ENCODE measurements around the gene TLX3.
"Not testable (repeated sequence)": the region's sequence is repeated elsewhere in the genome, so short reads cannot be mapped to it uniquely, and the experiment has no call there.

Gene TLX3

GRCh38 chr5:171308453-171309275, at the start of gene TLX3:
Gene TLX3, plus strand, starts transcription at chr5:171309248. Its CDS starts 118 bp downstream, at chr5:171309366.
- DNase-seq (ENCODE audit: low read depth): no peak

- no peak for DNase-seq (ENCODE audit: low read depth)
Measured at GRCh38 chr5:171261361-171261760, 47.7 kb upstream of the TLX3 start.

DNA sequence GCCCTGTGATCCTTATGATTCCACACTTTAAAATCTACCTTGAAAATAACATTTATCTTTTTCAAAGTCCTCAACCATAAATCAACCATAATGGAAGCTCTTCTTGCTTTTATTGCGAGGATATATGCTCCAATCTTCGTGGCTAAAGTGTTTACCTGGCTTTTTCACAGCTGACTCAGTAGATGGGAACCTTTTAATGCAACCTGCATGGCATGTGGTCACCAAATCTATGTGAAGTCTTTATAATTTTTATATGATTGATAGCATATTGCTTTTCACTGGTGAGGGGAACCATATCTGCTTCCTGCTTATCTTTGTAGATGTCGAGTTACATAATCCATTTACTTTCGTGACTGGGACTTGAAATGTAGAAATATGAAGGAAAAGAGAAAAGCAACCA, 47.1 kb upstream of the TLX3 start:
- DNase-seq (ENCODE audit: low read depth): no peak

DNA sequence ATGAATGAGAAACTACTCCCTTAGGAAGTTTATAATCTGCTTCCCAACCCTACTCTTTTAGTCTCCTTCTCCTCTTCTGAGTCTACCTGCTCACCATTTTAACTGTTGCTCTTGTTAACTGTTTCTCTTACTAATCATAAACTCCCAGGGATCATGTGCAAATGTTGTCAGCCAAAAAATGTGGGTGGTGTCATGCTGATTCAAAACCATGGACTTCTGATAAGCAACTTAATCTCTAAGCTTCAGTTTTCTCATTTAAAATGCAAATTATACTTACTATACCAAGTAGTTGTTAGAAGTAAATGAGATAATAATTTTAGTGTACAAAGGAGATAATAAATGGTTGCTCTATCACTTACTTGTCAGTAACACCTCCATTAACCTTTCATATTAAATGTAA, 45.9 kb upstream of the TLX3 start:
- no peak for DNase-seq (ENCODE audit: low read depth)

GRCh38 chr5:171264843-171265242, 44.2 kb upstream of the TLX3 start:
- no peak for DNase-seq (ENCODE audit: low read depth)

DNA sequence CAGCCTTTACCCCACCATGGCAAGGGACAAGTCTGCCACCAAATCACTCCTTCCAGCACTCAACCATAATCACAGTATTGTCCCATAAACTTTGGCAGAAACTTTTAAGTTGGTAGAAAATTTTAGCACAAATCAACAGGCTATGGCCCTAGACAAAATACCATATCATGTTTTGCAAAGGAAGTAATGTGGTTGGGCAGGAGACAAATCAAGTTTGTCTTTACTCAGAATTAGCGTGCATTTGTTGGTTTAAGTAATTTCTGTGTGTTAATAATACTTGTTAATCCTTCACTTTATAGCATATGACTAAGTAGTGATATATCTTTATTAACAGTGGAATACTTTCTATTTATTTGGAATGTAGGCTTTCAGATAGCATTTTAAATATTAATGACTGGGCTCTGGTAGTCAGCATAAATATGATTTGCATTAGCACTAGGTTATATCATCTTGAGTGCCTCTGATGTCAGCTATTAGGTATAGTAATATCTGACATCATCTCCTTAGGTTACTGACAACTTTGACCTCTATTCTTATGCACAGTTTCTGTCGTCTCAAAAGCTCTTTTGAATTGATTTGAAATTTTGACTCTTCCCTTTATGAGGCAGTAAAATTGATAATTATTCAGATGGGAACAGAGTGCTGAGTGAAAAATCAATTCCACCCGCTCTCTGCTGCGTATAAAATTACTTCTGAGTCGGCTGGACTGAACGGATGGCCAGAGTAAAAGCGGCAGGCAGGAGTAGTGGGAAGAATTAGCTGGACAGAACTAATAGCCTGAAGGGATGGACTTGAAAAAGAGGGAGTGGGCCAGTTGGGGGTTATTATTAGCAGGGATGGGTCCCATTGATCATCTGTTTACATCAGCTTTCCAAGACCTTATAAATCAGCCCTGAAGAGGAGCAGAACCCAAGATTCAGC, 40.1 kb upstream of the TLX3 start:
- DNase-seq (ENCODE audit: low read depth): no peak

DNA sequence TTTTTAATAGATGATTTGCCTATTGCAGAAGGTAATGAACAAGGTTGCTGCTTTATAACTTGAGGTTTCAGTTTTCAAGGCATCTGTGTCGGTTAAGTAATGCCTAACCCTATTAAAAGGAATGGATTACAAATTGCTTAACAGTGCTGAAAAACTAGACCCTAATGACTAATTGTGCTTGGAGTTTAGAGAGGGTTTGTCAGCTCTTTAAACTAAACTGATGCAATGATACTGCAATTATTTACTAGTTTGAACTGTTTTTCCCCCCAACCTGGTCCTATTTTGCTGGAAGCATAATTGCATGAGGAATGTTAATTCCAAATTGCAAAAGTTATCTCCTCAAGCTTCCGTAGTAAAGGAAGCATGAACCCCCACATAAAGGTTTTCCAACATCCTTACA, 39.3 kb upstream of the TLX3 start:
- peak; percentile 78 for DNase-seq (ENCODE audit: low read depth)

DNA sequence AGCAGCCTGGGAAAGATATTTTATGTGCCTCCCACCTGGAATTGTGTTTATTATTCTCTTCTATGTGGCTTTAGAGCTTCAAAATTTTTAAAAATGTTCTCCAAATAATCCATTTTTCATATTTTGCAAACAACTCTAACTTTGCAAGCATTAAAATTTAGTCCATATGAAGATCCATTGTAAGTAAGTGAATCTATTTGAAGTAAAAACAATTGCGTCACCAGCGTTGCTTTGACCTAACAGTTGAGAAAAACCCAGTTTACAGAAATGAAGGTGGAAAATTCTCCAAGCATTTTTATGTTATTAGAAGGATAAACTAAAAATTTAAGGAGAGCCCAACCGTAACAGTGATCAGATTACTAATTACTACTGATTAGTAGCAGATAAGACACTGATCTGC, 38.9 kb upstream of the TLX3 start:
- peak; percentile 48 for DNase-seq (ENCODE audit: low read depth)

- DNase-seq (ENCODE audit: low read depth): no peak
Measured at GRCh38 chr5:171271798-171272197, 37.2 kb upstream of the TLX3 start.

- peak; percentile 65 for DNase-seq (ENCODE audit: low read depth)
Measured at GRCh38 chr5:171272996-171273970, 35.8 kb upstream of the TLX3 start.

DNA sequence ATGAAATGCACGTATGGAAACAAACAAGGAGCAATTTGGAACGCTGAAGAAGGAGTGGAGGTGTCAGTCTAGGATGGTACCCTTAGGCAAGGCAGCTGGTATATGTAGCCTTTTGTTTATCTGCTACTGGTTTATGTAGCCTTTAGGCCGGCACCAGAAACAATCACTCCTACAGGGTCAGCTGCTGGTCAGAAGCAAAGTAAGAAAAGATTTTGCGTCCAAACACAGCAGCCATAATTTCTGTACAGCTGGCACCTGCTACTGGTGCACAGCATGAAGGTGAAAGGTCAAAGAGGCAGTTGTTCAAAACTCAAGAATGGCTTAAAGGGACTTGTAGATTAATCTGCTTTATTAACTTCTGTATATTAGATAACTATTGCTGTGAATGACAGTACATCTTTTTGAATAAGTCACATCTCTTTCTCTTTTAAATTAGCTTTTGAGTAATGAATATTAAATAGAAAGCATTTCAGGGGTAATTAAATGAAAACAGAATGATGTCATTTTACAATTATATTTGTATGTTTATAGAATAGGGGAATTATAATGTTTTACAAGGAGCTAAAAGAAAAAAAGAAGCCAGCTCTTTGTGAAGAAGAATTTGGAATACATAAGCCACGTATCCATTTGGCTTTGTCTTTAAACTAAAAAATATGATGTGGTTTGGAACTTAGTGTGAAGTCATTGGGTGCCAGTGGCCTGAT, 33.1 kb upstream of the TLX3 start:
- no peak for DNase-seq (ENCODE audit: low read depth)

- DNase-seq (ENCODE audit: low read depth): no peak
Measured at GRCh38 chr5:171283753-171284152, 25.3 kb upstream of the TLX3 start.

DNA sequence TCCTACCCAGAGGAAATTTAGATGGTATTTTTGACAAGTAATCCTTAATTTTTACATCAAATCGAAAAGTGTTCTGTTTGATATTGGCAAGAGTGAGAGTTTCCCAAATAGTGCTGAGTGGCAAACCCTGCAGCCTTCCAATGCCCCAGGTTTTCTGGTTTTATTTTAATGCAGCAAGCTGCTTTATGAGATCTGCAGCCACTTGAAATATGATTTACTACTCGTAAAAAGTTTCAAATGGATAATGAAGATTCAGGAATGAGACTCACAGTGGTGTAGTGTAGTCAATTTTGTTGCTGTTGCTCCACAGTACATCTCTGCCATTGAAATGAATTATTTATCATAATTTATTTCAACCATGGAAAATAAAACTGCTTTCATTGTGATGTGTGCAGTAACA, 23.6 kb upstream of the TLX3 start:
- DNase-seq (ENCODE audit: low read depth): no peak

GRCh38 chr5:171288066-171288465, 21.0 kb upstream of the TLX3 start:
- DNase-seq (ENCODE audit: low read depth): no peak

DNA sequence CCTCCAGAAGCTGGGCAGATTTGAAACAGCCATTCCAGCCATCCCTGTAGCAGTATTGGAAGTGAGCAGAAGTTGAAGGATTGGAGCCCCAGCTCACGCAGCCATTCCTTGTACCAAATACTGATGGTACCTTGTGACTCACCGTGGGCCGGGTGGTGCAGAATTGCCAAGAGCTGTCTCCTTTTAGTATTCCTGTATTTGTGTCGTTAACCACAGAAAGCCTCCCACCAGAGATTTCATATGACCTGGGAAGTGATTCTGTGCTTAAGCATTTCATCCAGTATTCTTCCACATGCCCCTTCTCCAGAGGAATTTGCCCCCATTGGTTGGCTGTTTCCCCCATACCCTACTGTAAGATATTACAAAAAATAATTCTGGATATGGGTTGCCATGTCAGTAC, 17.7 kb upstream of the TLX3 start:
- peak; percentile 41 for DNase-seq (ENCODE audit: low read depth)

DNA sequence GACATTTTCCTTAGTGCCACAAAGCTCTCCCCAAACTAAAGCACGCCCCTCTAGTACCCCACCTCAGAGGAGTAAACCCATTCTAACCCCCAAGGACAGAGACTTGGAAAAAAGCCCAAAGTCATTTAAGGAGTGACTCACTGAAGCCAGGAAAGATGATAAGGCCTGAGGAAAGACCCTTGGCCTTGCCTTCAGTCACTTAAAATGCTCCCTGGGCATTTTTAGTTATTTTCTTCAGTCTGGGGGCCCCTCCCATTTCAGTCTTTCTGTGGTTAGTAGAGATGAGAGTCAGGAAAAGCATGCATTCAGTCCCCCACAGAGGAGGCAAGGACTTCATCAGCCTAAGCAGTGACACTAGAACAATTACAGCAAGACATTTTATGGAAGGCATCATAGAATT, 13.7 kb upstream of the TLX3 start:
- peak; percentile 33 for DNase-seq (ENCODE audit: low read depth)

GRCh38 chr5:171295801-171296200, 13.2 kb upstream of the TLX3 start:
- DNase-seq (ENCODE audit: low read depth): no peak

DNA sequence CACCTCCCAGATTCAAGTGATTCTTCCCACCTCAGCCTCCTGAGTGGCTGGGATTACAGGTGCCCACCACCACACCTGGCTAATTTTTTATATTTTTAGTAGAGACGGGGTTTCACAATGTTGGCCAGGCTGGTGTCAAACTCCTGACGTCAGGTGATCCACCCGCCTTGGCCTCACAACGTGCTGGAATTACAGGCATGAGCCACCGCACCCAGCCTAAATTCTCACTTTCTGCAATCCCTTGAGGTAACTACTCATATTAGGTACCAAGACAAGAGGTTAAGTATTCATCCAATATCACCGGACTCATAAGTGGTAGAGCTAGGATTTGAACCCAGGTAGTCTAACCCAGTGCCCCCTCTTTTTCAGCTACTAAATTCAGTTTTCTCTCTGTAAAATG, 11.1 kb upstream of the TLX3 start:
- DNase-seq (ENCODE audit: low read depth): not testable (repeated sequence)

DNA sequence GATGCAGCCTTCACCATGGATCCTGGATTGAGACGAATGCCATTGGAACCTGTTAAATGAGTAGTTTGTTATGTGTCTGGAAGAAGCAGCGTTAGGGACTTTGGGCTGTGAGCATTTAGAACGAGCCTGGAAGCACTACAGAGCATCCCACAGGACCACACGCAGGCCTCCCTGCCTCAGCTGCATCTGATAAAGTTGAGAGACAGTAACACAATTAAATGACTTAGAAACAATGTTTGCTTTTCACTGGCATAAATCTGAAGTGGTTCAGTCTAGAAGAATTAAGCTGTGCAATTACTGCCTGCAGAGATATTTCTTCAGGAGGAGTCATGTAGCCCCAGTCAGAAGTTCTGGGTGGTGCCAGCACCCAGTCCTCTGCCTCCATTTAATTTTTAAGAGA, 9.8 kb upstream of the TLX3 start:
- DNase-seq (ENCODE audit: low read depth): no peak

GRCh38 chr5:171299851-171300250, 9.2 kb upstream of the TLX3 start:
- DNase-seq (ENCODE audit: low read depth): peak; percentile 65

DNA sequence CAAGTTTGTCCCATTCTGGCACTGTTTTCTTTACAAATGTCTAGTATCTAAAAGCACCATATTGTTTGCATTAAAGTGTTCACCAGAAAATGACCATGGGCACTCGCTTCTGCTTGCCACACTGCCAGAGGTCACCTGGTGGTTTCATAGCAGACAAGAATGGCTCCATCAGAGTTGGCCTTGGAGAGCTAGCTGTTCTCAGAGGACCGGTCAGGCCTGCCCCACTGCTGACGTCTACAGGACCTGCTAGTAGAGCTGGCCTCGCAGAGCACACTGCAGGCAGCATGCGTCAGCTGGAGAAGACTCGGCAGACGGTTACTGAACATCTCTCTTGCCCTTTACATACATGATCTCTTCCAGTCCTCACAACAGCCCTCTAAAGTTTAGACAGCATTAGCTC, 8.7 kb upstream of the TLX3 start:
- DNase-seq (ENCODE audit: low read depth): no peak

Data from iris pigment epithelial cell (primary cell).